Esophagus muscularis mucosa (tissue), 4 donors: ENCODE measurements around the gene FBLN1. TPM values are rescaled to one million over a fixed set of nuclear protein-coding genes. Genes with fewer than 3 reads are reported as not detected.
A peak's percentile ranks its signal among the peaks of the same experiment; 100 is the strongest.
"Not testable (repeated sequence)": the region's sequence is repeated elsewhere in the genome, so short reads cannot be mapped to it uniquely, and the experiment has no call there.

Experiments used
- DNase-seq: peaks from one replicate; pipeline ENCODE4 v3.0.0-alpha.2; 2017; ENCODE audit errors: extremely low spot score
- H3K27ac ChIP-seq, 4 donors: fragments of 200-600 bp; sonication (generic); replicated peaks in 1 of 4; 1 replicate in 3 of 4; 2 replicates in 1 of 4; pipeline ENCODE4 v1.5.1; 2016 to 2019; ENCODE audit warnings: mild to moderate bottlenecking in 1 of 4
- H3K27me3 ChIP-seq, 4 donors: fragments of 200-600 bp; sonication (generic); one replicate each; pipeline versions ENCODE4 v1.5.1 to v1.6.0; 2016 to 2019
- H3K36me3 ChIP-seq, 4 donors: fragments of 200-600 bp; sonication (generic); one replicate each; pipeline ENCODE4 v1.5.1; 2016 to 2019
- H3K4me1 ChIP-seq, 4 donors: fragments of 200-600 bp; sonication (generic); one replicate each; pipeline ENCODE4 v1.5.1; 2016 to 2019
- H3K4me3 ChIP-seq, 4 donors: fragments of 200-600 bp; sonication (generic); 1 replicate in 2 of 4; 2 replicates in 2 of 4; pipeline ENCODE4 v1.5.1; 2016 to 2019; ENCODE audit warnings: mild to moderate bottlenecking in 4 of 4, moderate library complexity in 1 of 4
- H3K9me3 ChIP-seq, 4 donors: fragments of 200-600 bp; sonication (generic); 1 replicate in 3 of 4; 2 replicates in 1 of 4; pipeline ENCODE4 v1.5.1; 2016 to 2019
- CTCF ChIP-seq, 3 experiments: fragments of 200-600 bp in 2 of 3; fragments of 450-650 bp in 1 of 3; sonication (generic) in 2 of 3; IDR thresholded peaks; one replicate each; pipeline ENCODE4 v1.5.1; 2017 to 2019; ENCODE audit warnings: antibody characterized with exemption in 3 of 3, mild to moderate bottlenecking in 2 of 3, moderate library complexity in 1 of 3
- EP300 ChIP-seq: sonication (generic); formaldehyde crosslinking; IDR thresholded peaks from one replicate; pipeline ENCODE4 v1.6.1; 2017; ENCODE audit warnings: antibody characterized with exemption
- POLR2A ChIP-seq: fragments of 450-650 bp; IDR thresholded peaks from one replicate; pipeline ENCODE4 v1.6.1; 2017; ENCODE audit warnings: antibody characterized with exemption, moderate library complexity, mild to moderate bottlenecking, low read depth
- POLR2AphosphoS5 ChIP-seq, 2 donors: sonication (generic); formaldehyde crosslinking; IDR thresholded peaks; one replicate each; pipeline ENCODE4 v1.6.1; 2017; ENCODE audit warnings: antibody characterized with exemption in 2 of 2
- WGBS: methylation state at CpG from one replicate; pipeline ENCODE4 v1.1.5; 2018; 5-methylcytosine and 5-hydroxymethylcytosine counted together
- intact Hi-C: fragments of 100-400 bp; cut with DNase I; formaldehyde crosslinking; loops from one replicate; pipeline ENCODE4 v1.15.1; 2023
- total RNA-seq, 4 donors: library from RNA; depleted of rRNA; stranded (reverse); fragments of >200 nt; gene quantifications; one replicate each; pipeline versions ENCODE4 v1.1.0 to v1.2.1, GENCODE V29; 2016

The FBLN1 gene
- total RNA-seq, 4 donors from 2014 or later: 355 to 534 (median 417) TPM

DNA sequence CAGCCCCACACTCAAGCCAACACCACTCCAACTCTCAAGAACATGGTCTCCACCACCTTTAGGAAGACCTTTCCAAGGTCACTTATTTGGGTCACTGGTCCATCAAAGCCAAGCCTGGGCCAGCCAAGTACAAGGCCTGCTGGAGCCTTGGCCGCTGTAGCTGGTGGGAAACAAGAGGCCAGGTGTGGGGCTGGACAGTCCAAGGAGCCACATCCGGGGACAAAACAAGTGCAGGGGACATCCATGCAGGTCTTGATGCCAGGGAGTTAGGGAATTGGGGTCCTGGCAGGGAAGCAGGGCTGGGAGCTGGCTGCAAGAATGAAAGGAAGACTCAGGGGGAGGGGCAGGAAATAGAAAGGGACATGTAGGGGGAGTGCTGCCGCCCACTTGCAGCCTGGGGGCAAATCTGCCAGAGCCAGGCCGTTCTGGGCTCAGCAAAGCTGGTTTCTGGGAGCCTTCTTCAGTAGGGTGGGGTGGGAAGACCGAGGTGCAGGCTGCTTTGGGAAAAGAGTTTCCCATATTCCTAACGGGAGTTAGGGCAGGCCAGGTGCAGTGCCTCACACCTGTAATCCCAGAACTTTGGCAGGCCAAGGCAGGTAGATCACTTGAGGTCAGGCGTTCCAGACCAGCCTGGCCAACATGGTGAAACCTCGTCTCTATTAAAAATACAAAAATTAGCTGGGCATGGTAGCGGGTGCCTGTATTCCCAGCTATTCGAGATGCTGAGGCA is 99.5 kb downstream of the FBLN1 start:
- Histone ChIP-seq H3K27ac (peak overlapping the region in 2 of 4 donors; percentile 27 to 34), H3K4me3 (no peak overlapping the region), H3K4me1 (peaks cover 0 to 28% (median 3%) of the 10 kb centered on the region in 4 donors), H3K27me3 (peaks cover 0 to 8% (median 0%) of the 10 kb centered on the region in 4 donors), H3K9me3 (no peaks in the 10 kb centered on the region), H3K36me3 (peaks cover 0 to 3% (median 0%) of the 10 kb centered on the region in 4 donors)
- intact Hi-C loops: no loop called here
- no peak for TF ChIP-seq EP300
- WGBS: 90% methylated on average over 10 of the region's 10 CpGs
- no peak for DNase-seq

GRCh38 chr22:45602824-45603595 is 100.3 kb downstream of the FBLN1 start:
- WGBS: 90% methylated on average over 21 of the region's 21 CpGs

GRCh38 chr22:45603619-45604018 is 100.9 kb downstream of the FBLN1 start:
- 64% methylated on average over 3 of the region's 3 CpGs for WGBS
- H3K27ac ChIP-seq: no peak overlapping the region
- no peaks in the 10 kb centered on the region for H3K9me3 ChIP-seq
- no peaks in the 10 kb centered on the region for H3K36me3 ChIP-seq
- H3K4me1 ChIP-seq: peaks cover 0 to 28% (median 3%) of the 10 kb centered on the region in 4 donors
- intact Hi-C loops: no loop called here
- TF ChIP-seq POLR2A (no peak), EP300 (no peak), POLR2AphosphoS5 (IDR thresholded peaks at IDR 0.05) (no peak), CTCF (IDR thresholded peaks at IDR 0.05) (no peak)
- DNase-seq: no peak
- H3K27me3 ChIP-seq: peaks cover 0 to 8% (median 0%) of the 10 kb centered on the region in 4 donors
- H3K4me3 ChIP-seq: no peak overlapping the region

More at GRCh38 chr22:45602824-45603595, 100.3 kb downstream of the FBLN1 start:
- peaks cover 0 to 8% (median 0%) of the 10 kb centered on the region in 4 donors for H3K27me3 ChIP-seq
- no peak for DNase-seq
- H3K4me3 ChIP-seq: no peak overlapping the region
- H3K27ac ChIP-seq: no peak overlapping the region
- peaks cover 0 to 28% (median 3%) of the 10 kb centered on the region in 4 donors for H3K4me1 ChIP-seq
- TF ChIP-seq CTCF (IDR thresholded peaks at IDR 0.05) (no peak), EP300 (no peak), POLR2A (no peak), POLR2AphosphoS5 (IDR thresholded peaks at IDR 0.05) (no peak)
- H3K9me3 ChIP-seq: no peaks in the 10 kb centered on the region
- intact Hi-C loops: no loop called here
- no peaks in the 10 kb centered on the region for H3K36me3 ChIP-seq

DNA sequence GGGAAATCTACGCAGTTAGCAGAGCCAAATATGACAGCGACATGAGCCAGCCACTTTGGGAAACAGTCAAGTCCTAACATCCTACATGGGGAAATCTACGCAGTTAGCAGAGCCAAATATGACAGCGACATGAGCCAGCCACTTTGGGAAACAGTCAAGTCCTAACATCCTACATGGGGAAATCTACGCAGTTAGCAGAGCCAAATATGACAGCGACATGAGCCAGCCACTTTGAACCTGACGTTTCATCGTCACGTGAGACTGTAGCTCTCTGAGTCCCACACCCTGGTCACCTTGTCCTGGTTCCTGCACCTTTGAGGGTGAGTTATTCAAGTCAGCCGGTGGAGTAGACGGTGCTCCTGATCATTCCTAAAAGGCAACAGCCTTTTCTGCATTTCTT is 105.4 kb downstream of the FBLN1 start:
- H3K27me3 ChIP-seq, intact Hi-C loops, DNase-seq, H3K9me3 ChIP-seq, H3K36me3 ChIP-seq, H3K27ac ChIP-seq, H3K4me1 ChIP-seq, H3K4me3 ChIP-seq: not testable (repeated sequence)
- WGBS: 67% methylated on average over 11 of the region's 11 CpGs

DNA sequence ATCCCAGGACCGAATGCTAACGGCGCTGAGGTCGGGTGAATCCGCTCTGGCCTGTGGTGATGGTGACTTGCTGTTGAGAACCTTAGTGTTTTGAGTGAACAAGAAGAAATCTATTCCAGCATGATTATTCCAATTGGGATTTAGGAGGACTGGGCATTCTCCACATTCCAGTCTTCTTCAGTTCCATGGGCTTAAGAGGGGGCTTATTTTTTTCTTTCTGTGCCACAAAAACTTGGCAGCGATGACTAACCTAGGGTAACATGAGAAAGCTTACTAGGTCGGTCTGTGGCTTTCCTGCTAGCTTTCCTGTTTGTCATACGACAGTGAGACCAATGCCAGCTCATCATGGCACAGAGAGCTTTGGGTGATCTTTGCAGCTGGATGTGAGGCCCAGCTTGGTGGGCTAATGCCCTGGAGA is 106.1 kb downstream of the FBLN1 start:
- TF ChIP-seq EP300: no peak
- TF ChIP-seq POLR2A: no peak
- TF ChIP-seq POLR2AphosphoS5 (IDR thresholded peaks at IDR 0.05): no peak
- TF ChIP-seq CTCF (IDR thresholded peaks at IDR 0.05): no peak

More for the DNA sequence above, 106.1 kb downstream of the FBLN1 start:
- Histone ChIP-seq H3K9me3 (no peaks in the 10 kb centered on the region), H3K27me3 (no peaks in the 10 kb centered on the region), H3K27ac (no peak overlapping the region), H3K4me1 (peaks cover 0 to 9% (median 0%) of the 10 kb centered on the region in 4 donors), H3K36me3 (no peaks in the 10 kb centered on the region), H3K4me3 (no peak overlapping the region)
- intact Hi-C loops: no loop called here
- WGBS: 89% methylated on average over 8 of the region's 8 CpGs
- DNase-seq: no peak
